Erythroblast (primary cell): ENCODE measurements around the gene CDHR3.

Experiments
- GATA1 ChIP-seq: IDR thresholded peaks from 2 replicates; pipeline ENCODE4 v1.6.1; 2011; ENCODE audit warnings: low read depth, mild to moderate bottlenecking, control low read depth, low read length, moderate library complexity
- POLR2A ChIP-seq: IDR thresholded peaks from 2 replicates; pipeline ENCODE4 v1.6.1; 2011; ENCODE audit warnings: mild to moderate bottlenecking, low read length

GRCh38 chr7:106068986-106069385 lies 105.9 kb downstream of the CDHR3 start:
- TF ChIP-seq POLR2A (no peak), GATA1 (no peak)
